Adrenal gland (tissue), 19 donors: ENCODE measurements around the gene HMX3. TPM values are rescaled to one million over a fixed set of nuclear protein-coding genes. Genes with fewer than 3 reads are reported as not detected.

Source experiments
- DNase-seq, 7 donors: peaks; one replicate each; pipeline ENCODE4 v3.0.0-alpha.2; 2019 to 2020
- H3K27ac ChIP-seq, 5 donors: fragments of 200-600 bp; sonication (generic) in 4 of 5; 1 replicate in 3 of 5; 2 replicates in 2 of 5; pipeline versions ENCODE4 v1.5.1 to v1.8.0; 2016 to 2020; ENCODE audit warnings: mild to moderate bottlenecking in 1 of 5
- H3K27me3 ChIP-seq: fragments of 200-600 bp; 2 replicates; pipeline ENCODE4 v1.8.0; 2021
- H3K36me3 ChIP-seq, 2 donors: fragments of 200-600 bp; replicated peaks in 1 of 2; 1 replicate in 1 of 2; 2 replicates in 1 of 2; pipeline versions ENCODE4 v1.5.1 to v1.8.0; 2018 to 2022
- H3K4me1 ChIP-seq, 2 donors: fragments of 200-600 bp; replicated peaks in 1 of 2; 1 replicate in 1 of 2; 2 replicates in 1 of 2; pipeline versions ENCODE4 v1.5.1 to v1.8.0; 2018 to 2021
- H3K4me3 ChIP-seq, 4 donors: fragments of 200-600 bp; sonication (generic) in 3 of 4; one replicate each; pipeline ENCODE4 v1.5.1; 2016 to 2018
- H3K9me3 ChIP-seq, 3 donors: fragments of 200-600 bp; sonication (generic) in 1 of 3; replicated peaks in 1 of 3; 1 replicate in 2 of 3; 2 replicates in 1 of 3; pipeline versions ENCODE4 v1.5.1 to v1.8.0; 2016 to 2021
- POLR2A ChIP-seq, 2 donors: fragments of 450-650 bp; IDR thresholded peaks; one replicate each; pipeline ENCODE4 v1.6.1; 2017; ENCODE audit warnings: antibody characterized with exemption in 2 of 2, mild to moderate bottlenecking in 2 of 2, moderate library complexity in 1 of 2
- WGBS, 4 donors: extraction: QIAGEN DNeasy Blood & Tissue Kit in 2 of 4; methylation state at CpG; one replicate each; pipeline versions ENCODE4 v1.1.5 to v1.1.7; 2013 to 2017; 5-methylcytosine and 5-hydroxymethylcytosine counted together
- intact Hi-C, 2 donors: fragments of 100-400 bp; cut with DNase I; formaldehyde crosslinking; loops; one replicate each; pipeline versions ENCODE4 v1.14.1 to v1.15.0; 2022 to 2023
- long read RNA-seq, 10 donors: library from polyadenylated mRNA in 3 of 10; unstranded in 2 of 10; stranded (forward) in 1 of 10; transcript quantifications; one replicate each; pipeline ENCODE4 v2.0.0 and lab custom pipeline, GENCODE V29; 2021 to 2026
- polyA plus RNA-seq, 3 donors: library from polyadenylated mRNA; stranded (reverse); fragments of 200-250 nt in 2 of 3; fragments of 350-450 nt in 1 of 3; fragmentation: Illumina TruSeq in 1 of 3; extraction: RNeasy Lipid Tissue Mini Kit (QIAGEN cat#74804) in 1 of 3; gene quantifications; one replicate each; pipeline ENCODE4 v1.2.3, GENCODE V29; 2013 to 2014
- total RNA-seq, 9 donors: library from RNA; depleted of rRNA in 4 of 9; stranded (reverse); fragments of >200 nt in 4 of 9; fragments of 120-200 nt in 1 of 9; fragmentation: NEBNext Ultra II Directional in 1 of 9; extraction: Animal tissue kit (Norgen Biotek cat#: 25700) in 1 of 9; gene quantifications; one replicate each; pipeline versions ENCODE4 v1.1.0 to v1.2.4, GENCODE V29; 2013 to 2023
- TF ChIP-seq, protein P1 (sequence below), 6 experiments: fragments of 450-650 bp in 4 of 6; fragments of 200-600 bp in 2 of 6; sonication (generic) in 1 of 6; IDR thresholded peaks; 1 replicate in 5 of 6; 2 replicates in 1 of 6; pipeline versions ENCODE4 v1.5.1 to v1.8.0; 2016 to 2021; ENCODE audit warnings: antibody characterized with exemption in 6 of 6, mild to moderate bottlenecking in 2 of 6, moderate library complexity in 1 of 6
- donor health status: healthy with polysubstance abuse.
- donor health status: Bipolar disorder and iron deficiency.
- donor health status: DM: yes; HTN: yes; CAD: no.
- donor health status: DM: no; HTN: no; CAD: no.
- donor health status: DM: no; HTN: no; CAD: no.
- donor health status: DM: yes; HTN: yes; CAD: no.

HMX3 gene
- 1 to 10 TPM in 1 of 9 donors, not detected in 8; 1.1 TPM for total RNA-seq
- polyA plus RNA-seq = not detected
- long read RNA-seq, donor 1 = 0 reads
- long read RNA-seq, donor 2 = 0 reads
- long read RNA-seq, donor 3 = 0 reads
- long read RNA-seq, donor 4 = 0 reads
- long read RNA-seq, donor 5 = 0 reads
- long read RNA-seq, donor 6 = 0 reads
- long read RNA-seq, donor 7 = 0 reads
- long read RNA-seq, donor 8 = 0 reads
- long read RNA-seq, donor 9 = 0 reads
- long read RNA-seq, donor 10 = 0 reads

DNA sequence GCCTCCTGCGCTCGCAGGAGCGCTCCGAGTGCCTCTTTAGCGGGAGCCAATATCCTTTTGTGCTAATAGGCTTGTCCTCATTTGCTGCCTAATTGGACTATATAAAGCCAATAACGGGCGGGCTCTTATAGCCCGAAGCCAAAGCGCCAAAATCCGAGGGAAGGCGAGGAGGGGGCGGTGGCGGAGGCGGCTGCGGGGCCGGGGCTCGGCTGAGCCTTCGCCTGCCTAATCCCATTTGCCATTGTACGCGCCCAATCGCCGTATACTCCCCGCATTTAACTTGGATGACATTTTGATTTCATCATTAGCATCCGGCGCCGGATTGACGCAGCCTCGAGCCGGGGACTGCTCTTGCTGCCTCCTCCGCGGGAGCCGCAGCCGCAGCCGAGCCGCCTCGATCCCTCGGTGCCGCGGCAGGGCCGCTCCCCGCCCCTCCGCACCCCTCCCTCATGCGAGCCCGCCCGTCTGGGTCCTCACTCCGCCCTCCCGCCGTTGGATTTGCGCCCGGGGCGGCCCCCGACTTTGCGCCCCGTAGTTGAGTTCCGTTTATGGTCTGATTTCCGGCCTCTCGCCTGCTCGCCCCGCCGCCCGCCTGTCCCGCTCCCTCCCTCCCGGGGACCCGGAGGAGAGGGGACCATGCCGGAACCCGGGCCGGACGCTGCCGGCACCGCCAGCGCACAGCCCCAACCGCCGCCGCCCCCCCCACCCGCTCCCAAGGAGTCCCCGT, at the start of gene HMX3:
TSS of gene HMX3 (plus strand) at position 556 of the 727 bp plus-strand sequence. CDS start at position 637, 81 bp downstream.
- Histone ChIP-seq H3K27ac (no peak within 1 kb of the TSS), H3K4me3 (peak within 1 kb of the TSS in 1 of 4 donors; percentile 51), H3K4me1 (peaks cover 20 to 46% of the 10 kb centered on the region in 2 donors), H3K27me3 (peaks cover 97% of the 10 kb centered on the region), H3K36me3 (no peaks in the 10 kb centered on the region), H3K9me3 (no peaks in the 10 kb centered on the region)
- no peak for TF ChIP-seq POLR2A (IDR thresholded peaks at IDR 0.05)
- TF ChIP-seq, protein P1, sequence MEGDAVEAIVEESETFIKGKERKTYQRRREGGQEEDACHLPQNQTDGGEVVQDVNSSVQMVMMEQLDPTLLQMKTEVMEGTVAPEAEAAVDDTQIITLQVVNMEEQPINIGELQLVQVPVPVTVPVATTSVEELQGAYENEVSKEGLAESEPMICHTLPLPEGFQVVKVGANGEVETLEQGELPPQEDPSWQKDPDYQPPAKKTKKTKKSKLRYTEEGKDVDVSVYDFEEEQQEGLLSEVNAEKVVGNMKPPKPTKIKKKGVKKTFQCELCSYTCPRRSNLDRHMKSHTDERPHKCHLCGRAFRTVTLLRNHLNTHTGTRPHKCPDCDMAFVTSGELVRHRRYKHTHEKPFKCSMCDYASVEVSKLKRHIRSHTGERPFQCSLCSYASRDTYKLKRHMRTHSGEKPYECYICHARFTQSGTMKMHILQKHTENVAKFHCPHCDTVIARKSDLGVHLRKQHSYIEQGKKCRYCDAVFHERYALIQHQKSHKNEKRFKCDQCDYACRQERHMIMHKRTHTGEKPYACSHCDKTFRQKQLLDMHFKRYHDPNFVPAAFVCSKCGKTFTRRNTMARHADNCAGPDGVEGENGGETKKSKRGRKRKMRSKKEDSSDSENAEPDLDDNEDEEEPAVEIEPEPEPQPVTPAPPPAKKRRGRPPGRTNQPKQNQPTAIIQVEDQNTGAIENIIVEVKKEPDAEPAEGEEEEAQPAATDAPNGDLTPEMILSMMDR (IDR thresholded peaks at IDR 0.05) = no peak
- no peak for DNase-seq
- intact Hi-C loops = loop anchor here in 1 of 2 donors (10.0 kb wide), 1 partner anchor 239 kb away; no protein-coding TSS in a partner anchor
- WGBS, 4 donors = 2 to 5% (median 2%) methylated on average over 19 to 76 of the region's 76 CpGs

DNA sequence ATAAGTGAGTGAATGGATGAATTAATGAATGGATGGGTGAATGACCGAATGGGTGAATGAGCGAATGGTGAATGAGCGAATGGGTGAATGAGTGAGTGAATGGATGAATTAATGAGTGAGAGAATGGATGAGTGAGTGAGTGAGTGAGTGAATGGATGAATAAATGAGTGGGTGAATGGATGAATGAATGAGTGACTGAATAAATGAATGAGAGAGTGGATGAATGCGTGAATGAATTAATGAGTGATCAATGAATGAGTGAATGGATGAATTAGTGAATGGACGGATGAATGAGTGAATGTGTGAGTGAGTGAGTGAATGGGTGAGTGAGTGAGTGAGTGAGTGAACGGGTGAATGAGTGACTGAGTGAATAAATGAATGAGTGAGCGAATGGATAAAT, 49.5 kb upstream of the HMX3 start:
- Histone ChIP-seq H3K4me1 (no peaks in the 10 kb centered on the region), H3K4me3 (no peak overlapping the region), H3K9me3 (no peaks in the 10 kb centered on the region), H3K27ac (no peak overlapping the region), H3K27me3 (no peaks in the 10 kb centered on the region), H3K36me3 (no peaks in the 10 kb centered on the region)
- TF ChIP-seq, protein P1 (IDR thresholded peaks at IDR 0.05) = no peak
- no peak for TF ChIP-seq POLR2A (IDR thresholded peaks at IDR 0.05)
- 73 to 83% (median 80%) methylated on average over 7 of the region's 7 CpGs for WGBS, 4 donors
- intact Hi-C loops = no loop called here
- no peak for DNase-seq

DNA sequence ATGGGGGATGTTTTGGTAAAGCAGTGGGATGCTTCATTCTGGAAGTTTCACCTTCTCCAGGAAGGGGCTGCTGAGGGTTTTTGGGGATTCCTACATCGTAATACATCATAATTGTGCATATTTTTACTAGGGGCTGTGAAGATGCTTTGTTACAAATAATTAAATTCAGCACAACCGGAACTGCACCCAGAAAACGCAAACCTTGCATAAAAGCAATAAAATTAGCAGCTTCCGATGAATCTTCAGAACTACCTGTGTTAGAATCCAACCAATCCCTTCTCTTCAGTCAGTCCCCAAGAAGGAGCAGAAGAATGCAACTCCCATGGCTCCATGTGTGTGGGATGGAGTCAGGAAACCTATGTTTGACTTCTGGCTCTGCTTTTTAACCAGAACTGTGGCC, 48.4 kb upstream of the HMX3 start:
- H3K36me3 ChIP-seq = no peaks in the 10 kb centered on the region
- no peaks in the 10 kb centered on the region for H3K9me3 ChIP-seq
- DNase-seq = no peak
- no peaks in the 10 kb centered on the region for H3K27me3 ChIP-seq
- TF ChIP-seq, protein P1 (IDR thresholded peaks at IDR 0.05) = no peak
- TF ChIP-seq POLR2A (IDR thresholded peaks at IDR 0.05) = no peak
- H3K4me1 ChIP-seq = no peaks in the 10 kb centered on the region
- 79 to 86% (median 84%) methylated on average over 4 of the region's 4 CpGs for WGBS, 4 donors
- intact Hi-C loops = no loop called here
- H3K4me3 ChIP-seq = no peak overlapping the region
- no peak overlapping the region for H3K27ac ChIP-seq

DNA sequence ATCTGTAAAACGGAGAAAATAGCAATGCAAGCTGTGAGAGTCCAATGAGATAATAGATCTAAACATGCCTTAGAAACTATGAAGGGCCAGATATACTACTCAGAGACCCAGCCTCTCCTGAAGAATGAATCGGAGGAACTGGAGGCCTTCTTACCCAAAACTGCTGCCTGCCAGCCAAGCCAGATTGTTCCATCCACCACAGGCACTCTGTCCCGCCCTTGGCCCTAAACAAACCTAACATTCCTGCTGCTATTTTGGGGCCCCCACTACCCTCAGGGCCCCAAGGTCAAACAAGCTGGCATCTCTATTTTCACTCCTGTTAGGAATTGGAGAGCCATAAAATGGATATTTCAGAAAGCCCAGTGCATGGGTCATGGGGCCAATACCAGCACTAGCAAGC, 48.0 kb upstream of the HMX3 start:
- intact Hi-C loops = no loop called here
- 48 to 54% (median 51%) methylated on average over 3 of the region's 3 CpGs for WGBS, 4 donors

More for the DNA sequence above, 48.0 kb upstream of the HMX3 start:
- H3K27ac ChIP-seq = no peak overlapping the region
- H3K4me3 ChIP-seq = no peak overlapping the region
- no peaks in the 10 kb centered on the region for H3K4me1 ChIP-seq
- DNase-seq = no peak
- H3K9me3 ChIP-seq = no peaks in the 10 kb centered on the region
- H3K36me3 ChIP-seq = no peaks in the 10 kb centered on the region
- no peak for TF ChIP-seq POLR2A (IDR thresholded peaks at IDR 0.05)
- TF ChIP-seq, protein P1 (IDR thresholded peaks at IDR 0.05) = no peak
- H3K27me3 ChIP-seq = no peaks in the 10 kb centered on the region
